ENCODE measurements around the gene RGMB.
"Not testable (repeated sequence)": the region's sequence is repeated elsewhere in the genome, so short reads cannot be mapped to it uniquely, and the experiment has no call there.

- TF ChIP-seq HNF4A (conservative IDR thresholded peaks at IDR 0.05); CTCF (IDR thresholded peaks at IDR 0.05; ENCODE audit: low read depth, low read length, missing input control); GABPA (IDR thresholded peaks at IDR 0.05 in 1 of 2, conservative IDR thresholded peaks at IDR 0.05 in 1 of 2); JUND (IDR thresholded peaks at IDR 0.05); SP1 (IDR thresholded peaks at IDR 0.05); REST (IDR thresholded peaks at IDR 0.05); ATF3 (IDR thresholded peaks at IDR 0.05); YY1 (IDR thresholded peaks at IDR 0.05); FOXA1 (IDR thresholded peaks at IDR 0.05); ZBTB33 (IDR thresholded peaks at IDR 0.05); MAX (IDR thresholded peaks at IDR 0.05); RAD21 (IDR thresholded peaks at IDR 0.05); TAF1 (conservative IDR thresholded peaks at IDR 0.05); EGR1 (IDR thresholded peaks at IDR 0.05; ENCODE audit: low read depth in 2 of 2): not testable (repeated sequence)
Observed at GRCh38 chr5:98737441-98737840, 36.0 kb upstream of the RGMB start.
